Measurements from ENCODE around the gene ALOX5.
"Not testable (repeated sequence)": the region's sequence is repeated elsewhere in the genome, so short reads cannot be mapped to it uniquely, and the experiment has no call there.

ALOX5 gene

DNA sequence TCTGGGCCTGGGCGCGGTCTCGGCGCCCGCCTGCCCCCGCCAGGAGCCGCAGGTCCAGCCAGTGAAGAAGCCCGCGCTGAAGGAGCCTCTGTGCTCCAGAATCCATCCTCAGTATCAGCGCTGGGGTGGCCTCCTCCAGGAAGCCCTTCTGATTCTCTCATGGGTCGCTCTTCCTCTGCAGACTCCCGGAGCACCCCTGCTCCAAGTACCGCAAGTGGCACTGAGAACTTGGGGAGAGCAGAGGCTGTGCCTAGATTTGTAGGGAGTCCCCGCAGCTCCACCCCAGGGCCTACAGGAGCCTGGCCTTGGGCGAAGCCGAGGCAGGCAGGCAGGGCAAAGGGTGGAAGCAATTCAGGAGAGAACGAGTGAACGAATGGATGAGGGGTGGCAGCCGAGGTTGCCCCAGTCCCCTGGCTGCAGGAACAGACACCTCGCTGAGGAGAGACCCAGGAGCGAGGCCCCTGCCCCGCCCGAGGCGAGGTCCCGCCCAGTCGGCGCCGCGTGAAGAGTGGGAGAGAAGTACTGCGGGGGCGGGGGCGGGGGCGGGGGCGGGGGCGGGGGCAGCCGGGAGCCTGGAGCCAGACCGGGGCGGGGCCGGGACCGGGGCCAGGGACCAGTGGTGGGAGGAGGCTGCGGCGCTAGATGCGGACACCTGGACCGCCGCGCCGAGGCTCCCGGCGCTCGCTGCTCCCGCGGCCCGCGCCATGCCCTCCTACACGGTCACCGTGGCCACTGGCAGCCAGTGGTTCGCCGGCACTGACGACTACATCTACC, at the start of gene ALOX5:
Gene ALOX5, plus strand, starts transcription at position 641 of the 774 bp plus-strand sequence. Its CDS starts 64 bp downstream, at position 705.
- peak within 1 kb of the TSS; percentile 47 for H3K4me3 ChIP-seq (ENCODE audit: low read depth, low read length)

DNA sequence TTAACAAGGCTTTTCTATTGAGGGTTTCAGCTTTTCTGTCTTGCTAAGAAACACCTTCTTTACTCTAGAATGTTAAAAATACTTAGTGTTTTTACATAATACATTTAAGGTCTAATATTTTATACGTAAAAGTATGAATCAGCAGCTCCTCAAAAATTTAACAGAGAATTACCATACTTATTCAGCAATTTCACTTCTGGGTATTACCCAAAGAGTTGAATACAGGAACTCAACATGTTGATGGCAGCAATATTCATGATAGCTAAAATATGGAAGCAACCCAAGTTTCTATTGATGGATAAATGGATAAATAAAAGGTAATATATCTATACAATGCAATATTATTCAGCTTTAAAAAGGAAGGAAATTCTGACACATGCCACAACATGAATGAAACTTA, 48.9 kb upstream of the ALOX5 start:
- H3K4me3 ChIP-seq (ENCODE audit: low read depth, low read length): no peak overlapping the region

DNA sequence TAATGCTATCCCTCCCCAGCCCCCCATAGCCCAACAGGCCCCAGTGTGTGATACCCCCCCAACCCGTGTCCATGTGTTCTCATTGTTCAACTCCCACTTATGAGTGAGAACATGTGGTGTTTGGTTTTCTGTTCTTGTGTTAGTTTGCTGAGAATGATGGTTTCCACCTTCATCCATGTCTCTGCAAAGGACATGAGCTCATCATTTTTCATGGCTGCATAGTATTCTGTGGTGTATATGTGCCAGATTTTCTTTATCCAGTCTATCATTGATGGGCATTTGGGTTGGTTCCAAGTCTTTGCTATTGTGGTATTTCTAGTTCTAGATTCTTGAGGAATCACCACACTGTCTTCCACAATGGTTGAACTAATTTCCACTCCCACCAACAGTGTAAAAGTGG, 47.2 kb upstream of the ALOX5 start:
- not testable (repeated sequence) for H3K4me3 ChIP-seq (ENCODE audit: low read depth, low read length)

DNA sequence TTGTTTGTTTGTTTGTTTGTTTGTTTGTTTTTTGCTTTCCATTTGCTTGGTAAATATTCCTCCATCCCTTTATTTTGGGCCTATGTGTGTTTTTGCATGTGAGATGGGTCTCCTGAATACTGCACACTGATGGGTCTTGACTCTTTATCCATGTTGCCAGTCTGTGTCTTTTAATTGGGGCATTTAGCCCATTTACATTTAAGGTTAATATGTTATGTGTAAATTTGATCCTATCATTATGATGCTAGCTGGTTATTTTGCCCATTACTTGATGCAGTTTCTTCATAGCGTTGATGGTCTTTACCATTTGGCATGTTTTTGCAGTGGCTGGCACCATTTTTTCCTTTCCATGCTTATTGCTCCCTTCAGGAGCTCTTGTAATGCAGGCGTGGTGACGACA, 42.2 kb upstream of the ALOX5 start:
- H3K4me3 ChIP-seq (ENCODE audit: low read depth, low read length): not testable (repeated sequence)

DNA sequence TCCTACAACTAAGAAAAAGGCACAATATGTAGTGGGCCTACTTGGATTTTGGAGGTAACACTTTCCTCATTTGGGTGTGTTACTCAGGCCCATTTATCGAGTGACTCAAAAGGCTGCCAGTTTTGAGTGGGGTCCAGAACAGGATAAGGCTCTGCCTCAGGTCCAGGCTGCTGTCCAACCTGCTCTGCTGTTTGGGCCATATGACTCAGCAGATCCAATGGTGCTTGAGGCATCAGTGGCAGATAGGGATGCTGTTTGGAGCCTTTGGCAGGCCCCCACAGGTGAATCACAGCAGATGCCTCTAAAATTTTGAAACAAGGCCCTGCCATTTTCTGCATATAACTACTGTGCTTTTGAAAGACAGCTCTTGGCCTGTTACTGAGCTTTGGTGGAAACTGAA, 34.1 kb upstream of the ALOX5 start:
- H3K4me3 ChIP-seq (ENCODE audit: low read depth, low read length): no peak overlapping the region

DNA sequence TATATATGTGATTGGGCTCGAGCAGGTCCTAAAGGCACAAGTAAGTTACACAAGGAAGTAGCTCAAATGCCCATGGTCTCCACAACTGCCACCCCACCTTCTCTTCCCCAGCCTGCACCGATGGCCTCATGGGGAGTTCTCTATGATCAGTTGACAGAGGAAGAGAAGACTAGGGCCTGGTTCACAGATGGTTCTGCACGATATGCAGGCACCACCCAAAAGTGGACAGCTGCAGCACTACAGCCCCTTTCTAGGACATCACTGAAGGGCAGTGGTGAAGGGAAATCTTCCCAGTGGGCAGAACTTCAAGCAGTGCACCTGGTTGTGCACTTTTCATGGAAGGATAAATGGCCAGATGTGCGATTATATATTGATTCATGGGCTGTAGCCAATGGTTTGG, 33.6 kb upstream of the ALOX5 start:
- H3K4me3 ChIP-seq (ENCODE audit: low read depth, low read length): not testable (repeated sequence)

DNA sequence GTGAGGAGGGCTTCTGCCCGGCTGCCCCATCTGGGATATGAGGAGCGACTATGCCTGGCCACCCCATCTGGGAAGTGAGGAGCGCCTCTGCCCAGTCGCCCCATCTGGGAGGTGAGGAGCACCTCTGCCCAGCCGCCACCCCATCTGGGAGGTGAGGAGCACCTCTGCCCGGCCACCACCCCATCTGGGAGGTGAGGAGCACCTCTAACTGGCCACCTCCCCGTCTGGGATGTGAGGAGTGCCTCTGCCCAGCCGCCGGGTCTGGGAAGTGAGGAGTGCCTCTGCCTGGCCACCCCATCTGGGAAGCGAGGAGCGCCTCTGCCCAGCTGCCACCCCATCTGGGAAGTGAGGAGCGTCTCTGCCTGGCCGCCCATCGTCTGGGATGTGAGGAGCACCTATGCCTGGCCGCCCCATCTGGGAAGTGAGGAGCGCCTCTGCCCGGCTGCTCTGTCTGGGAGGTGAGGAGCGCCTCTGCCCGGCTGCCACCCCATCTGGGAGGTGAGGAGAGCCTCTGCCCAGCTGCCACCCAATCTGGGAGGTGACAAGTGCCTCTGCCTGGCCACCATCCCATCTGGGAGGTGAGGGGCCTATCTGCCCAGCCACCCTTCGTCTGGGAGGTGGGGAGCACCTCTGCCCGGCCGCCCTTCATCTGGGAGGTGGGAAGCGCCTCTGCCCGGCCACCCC, 27.2 kb upstream of the ALOX5 start:
- H3K4me3 ChIP-seq (ENCODE audit: low read depth, low read length): not testable (repeated sequence)

DNA sequence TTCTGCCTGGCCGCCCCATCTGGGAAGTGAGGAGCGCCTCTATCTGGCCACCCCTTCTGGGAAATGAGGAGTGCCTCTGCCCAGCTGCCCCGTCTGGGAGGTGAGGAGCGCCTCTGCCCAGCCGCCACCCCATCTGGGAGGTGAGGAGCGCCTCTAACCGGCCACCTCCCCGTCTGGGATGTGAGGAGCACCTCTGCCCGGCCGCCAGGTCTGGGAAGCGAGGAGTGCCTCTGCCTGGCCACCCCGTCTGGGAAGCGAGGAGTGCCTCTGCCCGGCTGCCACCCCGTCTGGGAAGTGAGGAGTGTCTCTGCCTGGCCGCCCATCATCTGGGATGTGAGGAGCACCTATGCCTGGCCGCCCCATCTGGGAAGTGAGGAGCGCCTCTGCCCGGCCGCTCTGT, 26.6 kb upstream of the ALOX5 start:
- not testable (repeated sequence) for H3K4me3 ChIP-seq (ENCODE audit: low read depth, low read length)

DNA sequence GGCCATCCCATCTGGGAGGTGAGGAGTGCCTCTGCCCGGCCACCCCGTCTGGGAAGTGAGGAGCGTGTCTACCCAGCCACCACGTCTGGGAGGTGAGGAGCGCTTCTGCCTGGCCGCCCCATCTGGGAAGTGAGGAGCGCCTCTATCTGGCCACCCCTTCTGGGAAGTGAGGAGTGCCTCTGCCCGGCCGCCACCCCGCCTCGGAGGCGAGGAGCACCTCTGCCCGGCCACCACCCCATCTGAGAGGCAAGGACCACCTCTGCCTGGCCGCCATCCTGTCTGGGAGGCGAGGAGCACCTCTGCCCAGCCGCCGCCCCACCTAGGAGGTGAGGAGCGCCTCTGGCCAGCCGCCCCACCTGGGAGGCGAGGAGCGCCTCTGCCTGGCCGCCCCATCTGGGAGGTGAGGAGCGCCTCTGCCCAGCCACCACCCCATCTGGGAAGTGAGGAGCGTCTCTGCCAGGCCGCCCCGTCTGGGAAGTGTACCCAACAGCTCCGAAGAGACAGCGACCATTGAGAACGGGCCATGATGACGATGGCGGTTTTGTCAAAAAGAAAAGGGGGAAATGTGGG, 25.7 kb upstream of the ALOX5 start:
- not testable (repeated sequence) for H3K4me3 ChIP-seq (ENCODE audit: low read depth, low read length)

DNA sequence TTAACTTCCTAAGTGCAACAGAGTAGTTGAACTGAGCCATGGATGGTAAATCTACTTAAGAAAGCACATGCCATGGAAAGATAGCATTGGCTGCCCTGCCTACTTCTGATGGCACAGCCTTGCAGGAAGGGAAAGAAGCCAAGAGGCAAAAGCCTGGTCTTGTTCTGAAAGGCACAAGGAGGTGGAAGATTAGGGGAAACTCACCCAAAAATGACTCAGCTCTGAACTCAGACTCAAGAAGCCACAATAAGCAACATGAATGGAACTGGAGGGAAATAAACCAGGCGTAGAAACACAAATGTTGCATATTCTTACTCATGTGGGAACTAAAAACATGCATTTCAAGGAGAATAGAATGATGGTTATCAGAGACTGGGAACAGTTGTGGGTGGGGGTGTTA, 20.8 kb upstream of the ALOX5 start:
- H3K4me3 ChIP-seq (ENCODE audit: low read depth, low read length): no peak overlapping the region

DNA sequence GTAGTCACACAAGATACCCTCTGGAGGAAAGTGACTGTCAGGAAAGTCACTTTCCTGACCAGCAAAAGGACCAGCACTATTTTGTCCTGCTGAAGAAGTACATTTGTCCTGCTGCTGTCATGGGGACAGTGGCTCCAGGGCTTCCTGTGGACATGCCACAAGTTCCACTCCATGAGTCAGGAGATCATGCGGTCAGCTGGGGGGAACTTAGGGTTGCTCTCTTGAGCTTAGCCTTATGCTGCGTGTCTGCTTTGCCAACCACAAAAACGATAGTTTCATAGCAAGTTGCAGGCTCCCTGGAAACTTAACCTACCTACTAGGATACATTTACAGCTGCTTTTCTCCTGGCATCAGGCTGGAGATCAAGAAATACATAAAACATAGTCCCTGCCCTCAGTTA, 19.8 kb upstream of the ALOX5 start:
- no peak overlapping the region for H3K4me3 ChIP-seq (ENCODE audit: low read depth, low read length)

DNA sequence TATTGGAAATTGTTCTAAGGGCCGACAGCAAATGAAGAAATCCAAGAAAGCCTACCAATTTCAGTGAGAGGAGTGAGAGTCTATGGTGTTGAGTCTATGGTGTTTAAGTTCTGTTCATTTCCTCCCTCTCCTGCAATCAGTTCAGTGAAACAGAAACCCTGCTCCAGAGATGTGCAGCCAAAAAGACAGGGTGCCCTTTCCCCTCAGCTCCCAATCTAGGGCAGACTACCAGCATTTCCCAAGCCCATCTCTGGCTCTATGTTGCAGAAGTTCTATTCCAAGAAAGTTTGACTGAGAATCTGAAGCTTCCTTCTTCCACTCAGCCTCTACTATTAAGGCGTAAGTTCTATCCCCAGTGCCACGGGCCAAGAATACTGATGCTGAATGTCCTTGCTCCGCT, 18.5 kb upstream of the ALOX5 start:
- H3K4me3 ChIP-seq (ENCODE audit: low read depth, low read length): no peak overlapping the region

DNA sequence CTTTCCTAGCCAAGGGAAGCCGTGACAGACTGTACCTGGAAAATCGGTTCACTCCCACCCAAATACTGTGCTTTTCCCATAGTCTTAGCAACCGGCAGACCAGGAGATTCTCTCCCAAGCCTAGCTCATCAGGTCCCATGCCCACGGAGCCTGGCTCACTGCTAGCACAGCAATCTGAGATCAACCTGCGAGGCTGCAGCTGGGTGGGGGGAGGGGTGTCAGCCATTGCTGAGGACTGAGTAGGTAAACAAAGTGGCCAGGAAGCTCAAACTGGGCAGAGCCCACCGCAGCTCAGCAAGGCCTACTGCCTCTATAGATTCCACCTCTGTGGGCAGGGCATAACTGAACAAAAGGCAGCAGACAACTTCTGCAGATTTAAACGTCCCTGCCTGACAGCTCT, 15.1 kb upstream of the ALOX5 start:
- H3K4me3 ChIP-seq (ENCODE audit: low read depth, low read length): not testable (repeated sequence)

DNA sequence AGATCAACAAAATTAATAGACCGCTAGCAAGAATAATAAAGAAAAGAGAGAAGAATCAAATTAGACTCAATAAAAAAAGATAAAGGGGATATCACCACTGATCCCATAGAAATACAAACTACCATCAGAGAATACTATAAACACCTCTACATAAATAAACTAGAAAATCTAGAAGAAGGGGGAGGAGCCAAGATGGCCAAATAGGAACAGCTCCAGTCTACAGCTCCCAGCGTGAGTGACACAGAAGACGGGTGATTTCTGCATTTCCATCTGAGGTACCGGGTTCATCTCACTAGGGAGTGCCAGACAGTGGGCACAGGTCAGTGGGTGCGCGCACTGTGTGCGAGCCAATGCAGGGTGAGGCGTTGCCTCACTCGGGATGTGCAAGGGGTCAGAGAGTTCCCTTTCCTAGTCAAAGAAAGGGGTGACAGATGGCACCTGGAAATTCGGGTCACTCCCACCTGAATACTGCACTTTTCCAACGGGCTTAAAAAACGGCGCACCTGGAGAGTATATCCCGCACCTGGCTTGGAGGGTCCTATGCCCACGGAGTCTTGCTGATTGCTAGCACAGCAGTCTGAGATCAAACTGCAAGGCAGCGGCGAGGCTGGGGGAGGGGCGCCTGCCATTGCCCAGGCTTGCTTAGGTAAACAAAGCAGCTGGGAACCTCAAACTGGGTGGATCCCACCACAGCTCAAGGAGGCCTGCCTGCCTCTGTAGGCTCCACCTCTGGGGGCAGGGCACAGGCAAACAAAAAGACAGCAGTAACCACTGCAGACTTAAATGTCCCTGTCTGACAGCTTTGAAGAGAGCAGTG, 11.8 kb upstream of the ALOX5 start:
- peak overlapping the region; percentile 43 for H3K4me3 ChIP-seq (ENCODE audit: low read depth, low read length)

DNA sequence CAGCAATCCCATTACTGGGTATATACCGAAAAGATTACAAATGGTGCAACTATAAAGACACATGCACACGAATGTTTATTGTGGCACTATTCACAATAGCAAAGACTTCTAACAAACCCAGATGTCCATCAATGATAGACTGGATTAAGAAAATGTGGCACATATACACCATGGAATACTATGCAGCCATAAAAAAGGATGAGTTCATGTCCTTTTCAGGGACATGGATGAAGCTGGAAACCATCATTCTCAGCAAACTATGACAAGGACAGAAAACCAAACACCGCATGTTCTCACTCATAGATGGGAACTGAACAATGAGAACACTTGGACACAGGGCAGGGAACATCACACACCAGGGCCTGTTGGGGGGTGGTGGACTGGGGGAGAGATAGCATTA, 6.4 kb upstream of the ALOX5 start:
- not testable (repeated sequence) for H3K4me3 ChIP-seq (ENCODE audit: low read depth, low read length)

DNA sequence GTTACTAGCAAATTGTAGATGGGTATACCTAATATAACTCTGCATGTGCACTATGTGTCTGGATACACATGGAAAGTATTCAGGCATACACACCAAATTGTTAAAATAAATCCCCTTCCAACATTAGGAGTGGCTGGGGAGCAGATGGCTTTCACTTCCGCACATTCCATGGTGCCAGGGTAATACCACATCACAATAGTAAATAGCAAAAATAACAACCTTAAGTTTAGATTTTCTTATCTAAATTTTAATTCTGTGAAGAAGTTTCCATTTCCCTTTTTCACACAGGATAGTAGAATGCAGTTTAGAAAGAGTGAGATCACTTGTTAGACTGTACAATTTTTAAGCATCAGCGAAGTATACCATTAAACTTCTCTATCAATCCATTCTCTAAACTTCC, 5.8 kb upstream of the ALOX5 start:
- H3K4me3 ChIP-seq (ENCODE audit: low read depth, low read length): no peak overlapping the region

DNA sequence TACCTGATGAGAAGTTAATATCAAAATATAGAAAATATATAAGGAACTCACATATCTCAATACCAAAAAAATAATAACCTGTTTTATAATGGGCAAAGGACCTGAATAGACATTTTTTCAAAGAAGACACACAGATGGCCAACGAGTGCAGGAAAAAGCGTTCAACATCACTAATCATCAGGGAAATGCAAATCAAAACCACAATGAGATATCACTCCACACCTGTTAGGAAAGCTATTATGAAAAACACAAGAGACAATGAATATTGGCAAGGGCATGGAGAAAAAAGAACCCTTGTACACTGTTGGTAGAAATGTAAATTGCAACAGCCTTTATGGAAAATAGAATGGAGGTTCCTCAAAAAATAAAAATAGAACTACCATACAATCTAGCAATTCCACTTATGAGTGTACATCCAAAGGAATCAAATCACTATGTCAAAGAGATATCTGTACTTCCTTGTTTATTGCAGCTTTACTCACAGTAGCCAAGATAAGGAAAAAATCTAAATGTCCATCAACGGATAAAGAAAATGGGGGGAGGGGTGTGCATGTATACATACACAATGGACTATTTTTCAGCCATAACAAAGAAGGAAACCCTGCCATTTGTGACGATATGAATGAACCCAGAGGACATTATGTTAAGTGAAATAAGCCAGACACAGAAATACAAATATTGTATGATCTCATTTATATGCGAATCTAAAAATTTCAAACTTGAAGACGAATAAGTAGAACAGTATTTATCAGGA, 3.6 kb upstream of the ALOX5 start:
- H3K4me3 ChIP-seq (ENCODE audit: low read depth, low read length): no peak overlapping the region

DNA sequence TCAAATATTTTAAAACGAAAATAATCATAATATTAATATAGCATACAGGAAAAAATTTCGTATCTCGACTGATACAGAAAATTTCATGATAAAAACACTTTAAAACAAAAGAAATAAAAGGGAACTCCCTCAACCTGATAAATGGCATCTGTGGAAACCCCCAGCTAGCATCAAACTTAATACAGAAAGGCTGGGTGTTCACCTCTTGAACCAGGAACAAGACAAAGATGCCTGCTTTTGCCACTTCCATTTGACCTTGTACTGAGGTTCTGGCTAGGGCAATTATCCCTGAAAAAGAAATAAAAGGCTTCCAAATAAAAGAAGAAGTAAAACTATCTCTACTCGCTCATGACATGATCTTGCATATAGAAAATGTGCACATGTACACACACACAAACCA, 2.5 kb upstream of the ALOX5 start:
- H3K4me3 ChIP-seq (ENCODE audit: low read depth, low read length): no peak overlapping the region

DNA sequence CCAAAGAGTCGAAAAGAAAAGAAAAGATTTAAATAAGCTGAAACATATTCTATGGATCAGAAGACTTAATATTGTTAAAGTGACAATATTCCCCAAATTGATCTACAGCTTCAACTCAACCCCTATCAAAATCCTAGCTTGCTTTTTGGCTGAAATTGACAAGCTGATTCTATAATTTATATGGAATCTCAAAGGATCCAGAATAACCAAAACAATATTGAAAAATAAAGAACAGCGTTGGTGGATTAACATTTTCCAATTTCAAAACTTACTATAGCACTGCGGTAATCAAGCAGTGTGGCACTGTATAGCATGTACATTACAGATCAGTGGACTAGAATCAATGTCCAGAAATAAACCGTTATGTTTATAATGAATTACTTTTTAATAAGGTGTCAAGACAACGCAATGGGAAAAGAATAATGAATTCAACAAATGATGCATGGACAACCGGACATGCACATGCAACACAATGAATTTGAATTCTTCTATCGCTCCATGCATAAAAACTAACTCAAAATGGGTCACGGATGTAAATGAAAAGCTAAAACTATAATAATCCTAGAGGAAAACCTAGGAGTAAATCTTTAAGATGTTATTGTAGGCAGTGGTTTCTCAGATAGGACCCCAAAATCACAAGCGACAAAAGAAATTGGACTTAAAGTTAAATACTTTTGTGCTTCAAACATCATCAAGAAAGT, 1.6 kb upstream of the ALOX5 start:
- no peak overlapping the region for H3K4me3 ChIP-seq (ENCODE audit: low read depth, low read length)

DNA sequence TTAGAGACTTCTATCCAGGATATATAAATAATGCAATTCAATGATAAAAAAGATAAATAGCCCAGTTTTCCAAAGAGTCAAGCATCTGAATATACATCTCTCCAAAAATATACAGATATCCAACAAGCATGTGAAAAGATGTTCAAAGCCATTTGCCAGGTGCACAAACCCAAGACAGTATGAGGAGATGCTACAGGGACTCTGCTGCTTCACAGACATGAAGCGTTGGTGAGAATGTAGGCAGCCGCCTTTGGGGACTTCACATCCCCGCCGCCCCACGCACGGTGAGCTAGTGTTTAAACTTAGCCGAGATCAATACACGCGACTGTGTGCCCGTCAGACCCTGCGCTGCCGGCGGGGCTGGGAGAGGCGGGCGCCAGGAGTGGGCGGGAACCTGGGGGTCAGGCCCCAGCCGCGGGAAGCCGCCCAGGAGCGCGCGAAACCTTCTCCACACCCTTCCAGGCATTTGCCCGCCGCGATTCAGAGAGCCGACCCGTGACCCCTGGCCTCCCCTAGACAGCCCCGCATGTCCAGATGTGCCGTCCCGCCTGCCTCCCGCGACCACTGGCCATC, 927 bp upstream of the ALOX5 start:
- H3K4me3 ChIP-seq (ENCODE audit: low read depth, low read length): peak overlapping the region; percentile 36
